Testis (tissue), 3 donors: ENCODE measurements around the gene PSEN1. TPM values are rescaled to one million over a fixed set of nuclear protein-coding genes. Genes with fewer than 3 reads are reported as not detected.

Source experiments
- DNase-seq: peaks from one replicate; pipeline ENCODE4 v3.0.0-alpha.2; 2019
- H3K27ac ChIP-seq, 2 donors: fragments of 200-600 bp; sonication (generic); one replicate each; pipeline ENCODE4 v1.5.1; 2019
- H3K27me3 ChIP-seq: fragments of 200-600 bp; sonication (generic); one replicate; pipeline ENCODE4 v1.5.1; 2019
- H3K36me3 ChIP-seq: fragments of 200-600 bp; sonication (generic); one replicate; pipeline ENCODE4 v1.5.1; 2017; ENCODE audit warnings: low read depth; ENCODE audit errors: missing control alignments
- H3K4me1 ChIP-seq: fragments of 200-600 bp; sonication (generic); one replicate; pipeline ENCODE4 v1.5.1; 2019
- H3K4me3 ChIP-seq, 2 donors: fragments of 200-600 bp; sonication (generic); one replicate each; pipeline ENCODE4 v1.5.1; 2017 to 2019
- H3K9me3 ChIP-seq: fragments of 200-600 bp; sonication (generic); one replicate; pipeline ENCODE4 v1.5.1; 2017
- CTCF ChIP-seq, 3 experiments: fragments of 450-650 bp in 2 of 3; fragments of 200-600 bp in 1 of 3; sonication (generic) in 1 of 3; IDR thresholded peaks; one replicate each; pipeline ENCODE4 v1.5.1; 2016 to 2019; ENCODE audit warnings: antibody characterized with exemption in 3 of 3, mild to moderate bottlenecking in 2 of 3, moderate library complexity in 1 of 3
- POLR2A ChIP-seq: fragments of 450-650 bp; IDR thresholded peaks from one replicate; pipeline ENCODE4 v1.6.1; 2017; ENCODE audit warnings: antibody characterized with exemption, mild to moderate bottlenecking, moderate library complexity
- WGBS, 2 donors: methylation state at CpG; one replicate each; pipeline ENCODE4 v1.1.5; 2018; 5-methylcytosine and 5-hydroxymethylcytosine counted together
- intact Hi-C: fragments of 100-400 bp; cut with DNase I; formaldehyde crosslinking; loops from one replicate; pipeline ENCODE4 v1.15.1; 2023; ENCODE audit warnings: low total_unique reads
- polyA plus RNA-seq: library from polyadenylated mRNA; stranded (reverse); fragments of 350-450 nt; fragmentation: Illumina TruSeq; extraction: RNeasy Lipid Tissue Mini Kit (QIAGEN cat#74804); gene quantifications from one replicate; pipeline ENCODE4 v1.2.3, GENCODE V29; 2014; ENCODE audit warnings: low read depth, low replicate concordance; ENCODE audit not compliant: insufficient read depth
- total RNA-seq, 2 donors: library from RNA; depleted of rRNA; stranded (reverse); fragments of >200 nt; gene quantifications; one replicate each; pipeline ENCODE4 v1.2.3, GENCODE V29; 2016

PSEN1 gene
- total and polyA plus RNA-seq, 3 donors from 2014 or later = 65.7 to 94.9 (median 78.4) TPM

GRCh38 chr14:73211251-73212040 is 75.1 kb downstream of the PSEN1 start:
- Histone ChIP-seq H3K27me3 (no peaks in the 10 kb centered on the region), H3K36me3 (no peaks in the 10 kb centered on the region), H3K9me3 (no peaks in the 10 kb centered on the region), H3K4me1 (no peaks in the 10 kb centered on the region), H3K27ac (no peak overlapping the region), H3K4me3 (no peak overlapping the region)
- no peak for TF ChIP-seq POLR2A
- TF ChIP-seq CTCF (IDR thresholded peaks at IDR 0.05) = no peak
- DNase-seq = no peak
- intact Hi-C loops = no loop called here
- 90 to 91% methylated on average over 7 of the region's 7 CpGs for WGBS, 2 donors

GRCh38 chr14:73216030-73216429 is 79.7 kb downstream of the PSEN1 start:
- no peaks in the 10 kb centered on the region for H3K9me3 ChIP-seq
- H3K27me3 ChIP-seq = no peaks in the 10 kb centered on the region
- H3K36me3 ChIP-seq = no peaks in the 10 kb centered on the region
- no peak for DNase-seq
- no peak overlapping the region for H3K27ac ChIP-seq
- WGBS, 2 donors = 94 to 96% methylated on average over 2 of the region's 2 CpGs
- no peak overlapping the region for H3K4me3 ChIP-seq
- intact Hi-C loops = no loop called here
- TF ChIP-seq POLR2A = no peak
- H3K4me1 ChIP-seq = no peaks in the 10 kb centered on the region

GRCh38 chr14:73217411-73217810 is 81.1 kb downstream of the PSEN1 start:
- no peak for DNase-seq
- intact Hi-C loops = no loop called here
- WGBS, 2 donors = 97 to 100% methylated on average over 1 of the region's 1 CpG
- Histone ChIP-seq H3K27me3 (no peaks in the 10 kb centered on the region), H3K27ac (no peak overlapping the region), H3K9me3 (no peaks in the 10 kb centered on the region), H3K4me3 (no peak overlapping the region), H3K4me1 (no peaks in the 10 kb centered on the region), H3K36me3 (no peaks in the 10 kb centered on the region)
- TF ChIP-seq POLR2A (no peak), CTCF (IDR thresholded peaks at IDR 0.05) (no peak)

GRCh38 chr14:73220061-73220460 is 83.8 kb downstream of the PSEN1 start:
- no peaks in the 10 kb centered on the region for H3K4me1 ChIP-seq
- H3K27ac ChIP-seq = no peak overlapping the region
- H3K9me3 ChIP-seq = no peaks in the 10 kb centered on the region
- no peaks in the 10 kb centered on the region for H3K36me3 ChIP-seq
- no peak for TF ChIP-seq POLR2A
- no peak for TF ChIP-seq CTCF (IDR thresholded peaks at IDR 0.05)
- H3K27me3 ChIP-seq = no peaks in the 10 kb centered on the region
- intact Hi-C loops = no loop called here
- 94% methylated on average over 4 of the region's 4 CpGs for WGBS, 2 donors
- DNase-seq = no peak
- H3K4me3 ChIP-seq = no peak overlapping the region

- no peaks in the 10 kb centered on the region for H3K9me3 ChIP-seq
- H3K27me3 ChIP-seq = no peaks in the 10 kb centered on the region
- no peaks in the 10 kb centered on the region for H3K4me1 ChIP-seq
- intact Hi-C loops = no loop called here
- H3K4me3 ChIP-seq = no peak overlapping the region
- H3K27ac ChIP-seq = no peak overlapping the region
- H3K36me3 ChIP-seq = no peaks in the 10 kb centered on the region
- TF ChIP-seq POLR2A (no peak), CTCF (IDR thresholded peaks at IDR 0.05) (no peak)
- 88 to 90% methylated on average over 5 of the region's 5 CpGs for WGBS, 2 donors
- no peak for DNase-seq
Observed at GRCh38 chr14:73220634-73221033, 84.3 kb downstream of the PSEN1 start.
